Mucosa of descending colon (tissue), 3 donors: ENCODE measurements around the gene FILIP1. TPM values are rescaled to one million over a fixed set of nuclear protein-coding genes. Genes with fewer than 3 reads are reported as not detected.

Source experiments
- ATAC-seq: fragments of 200-7000 bp; cut with Tn5 transposase; one replicate; pipeline ENCODE4 v1.9.1; 2020; ENCODE audit warnings: mild to moderate bottlenecking, moderate library complexity
- DNase-seq, 3 donors: peaks; one replicate each; pipeline ENCODE4 v3.0.0-alpha.2; 2020
- H3K36me3 ChIP-seq: fragments of 200-600 bp; one replicate; pipeline ENCODE4 v1.8.0; 2021; ENCODE audit warnings: low read depth, mild to moderate bottlenecking
- H3K4me1 ChIP-seq: fragments of 200-600 bp; one replicate; pipeline ENCODE4 v1.8.0; 2021; ENCODE audit warnings: low read depth, mild to moderate bottlenecking
- H3K4me3 ChIP-seq: fragments of 200-600 bp; one replicate; pipeline ENCODE4 v1.8.0; 2021; ENCODE audit warnings: mild to moderate bottlenecking
- H3K9me3 ChIP-seq: fragments of 200-600 bp; one replicate; pipeline ENCODE4 v1.8.0; 2021; ENCODE audit warnings: mild to moderate bottlenecking
- CTCF ChIP-seq: fragments of 200-600 bp; IDR thresholded peaks from one replicate; pipeline ENCODE4 v1.8.0; 2022; ENCODE audit warnings: antibody characterized with exemption, mild to moderate bottlenecking
- intact Hi-C, 2 donors: fragments of 100-400 bp; cut with DNase I in 1 of 2; cut with micrococcal nuclease in 1 of 2; formaldehyde crosslinking; loops; one replicate each; pipeline versions ENCODE4 v1.11.0 to v1.11.1; 2022; cut with DNase I, micrococcal nuclease
- total RNA-seq, 3 donors: library from RNA; stranded (reverse); fragmentation: NEBNext Ultra II Directional in 2 of 3; extraction: Animal tissue kit (Norgen Biotek cat#: 25700) in 2 of 3; gene quantifications; one replicate each; pipeline versions ENCODE4 v1.2.1 to v1.2.4, GENCODE V29; 2021 to 2023
- donor health status: DM: no; HTN: no; CAD: no; lungs with moderate emphysema.
- donor health status: DM: no; HTN: no; CAD: no.
- donor health status: DM: no; HTN: yes; CAD: no.

The FILIP1 gene
- total RNA-seq, 3 donors from 2014 or later: 1.0 to 49.8 (median 3.6) TPM

GRCh38 chr6:75368151-75368779 is 125.3 kb downstream of the FILIP1 start:
- no peak for TF ChIP-seq CTCF
- Histone ChIP-seq H3K36me3 (no peaks in the 10 kb centered on the region), H3K4me3 (no peak overlapping the region), H3K4me1 (no peaks in the 10 kb centered on the region), H3K9me3 (no peaks in the 10 kb centered on the region)
- DNase-seq (peak in 1 of 3 donors; percentile 58), ATAC-seq (peak; percentile 75)
- intact Hi-C loops: no loop called here

GRCh38 chr6:75363304-75363703 is 130.3 kb downstream of the FILIP1 start:
- TF ChIP-seq CTCF: no peak
- ATAC-seq (no peak), DNase-seq (no peak)
- Histone ChIP-seq H3K9me3 (no peaks in the 10 kb centered on the region), H3K4me1 (no peaks in the 10 kb centered on the region), H3K36me3 (no peaks in the 10 kb centered on the region), H3K4me3 (no peak overlapping the region)
- intact Hi-C loops: no loop called here

GRCh38 chr6:75353644-75354043 is 140.0 kb downstream of the FILIP1 start:
- ATAC-seq (no peak), DNase-seq (no peak)
- Histone ChIP-seq H3K9me3 (no peaks in the 10 kb centered on the region), H3K4me1 (no peaks in the 10 kb centered on the region), H3K36me3 (no peaks in the 10 kb centered on the region), H3K4me3 (no peak overlapping the region)
- no peak for TF ChIP-seq CTCF
- intact Hi-C loops: no loop called here

GRCh38 chr6:75351570-75351969 is 142.0 kb downstream of the FILIP1 start:
- no peak overlapping the region for H3K4me3 ChIP-seq
- no peak for TF ChIP-seq CTCF
- ATAC-seq (no peak), DNase-seq (no peak)
- intact Hi-C loops: no loop called here
- no peaks in the 10 kb centered on the region for H3K36me3 ChIP-seq
- H3K4me1 ChIP-seq: no peaks in the 10 kb centered on the region
- no peaks in the 10 kb centered on the region for H3K9me3 ChIP-seq

- H3K4me3 ChIP-seq: no peak overlapping the region
- no peaks in the 10 kb centered on the region for H3K9me3 ChIP-seq
- ATAC-seq (no peak), DNase-seq (no peak)
- TF ChIP-seq CTCF: no peak
- no peaks in the 10 kb centered on the region for H3K4me1 ChIP-seq
- intact Hi-C loops: no loop called here
- no peaks in the 10 kb centered on the region for H3K36me3 ChIP-seq
These were observed 142.8 kb downstream of the FILIP1 start for GRCh38 chr6:75350808-75351207.

- intact Hi-C loops: no loop called here
- Histone ChIP-seq H3K9me3 (no peaks in the 10 kb centered on the region), H3K4me3 (no peak overlapping the region), H3K36me3 (no peaks in the 10 kb centered on the region), H3K4me1 (no peaks in the 10 kb centered on the region)
- no peak for TF ChIP-seq CTCF
- DNase-seq: no peak
- ATAC-seq: no peak
These were observed 143.4 kb downstream of the FILIP1 start for GRCh38 chr6:75350156-75350555.
